ENCODE results near the gene LRP8.

The LRP8 gene

DNA sequence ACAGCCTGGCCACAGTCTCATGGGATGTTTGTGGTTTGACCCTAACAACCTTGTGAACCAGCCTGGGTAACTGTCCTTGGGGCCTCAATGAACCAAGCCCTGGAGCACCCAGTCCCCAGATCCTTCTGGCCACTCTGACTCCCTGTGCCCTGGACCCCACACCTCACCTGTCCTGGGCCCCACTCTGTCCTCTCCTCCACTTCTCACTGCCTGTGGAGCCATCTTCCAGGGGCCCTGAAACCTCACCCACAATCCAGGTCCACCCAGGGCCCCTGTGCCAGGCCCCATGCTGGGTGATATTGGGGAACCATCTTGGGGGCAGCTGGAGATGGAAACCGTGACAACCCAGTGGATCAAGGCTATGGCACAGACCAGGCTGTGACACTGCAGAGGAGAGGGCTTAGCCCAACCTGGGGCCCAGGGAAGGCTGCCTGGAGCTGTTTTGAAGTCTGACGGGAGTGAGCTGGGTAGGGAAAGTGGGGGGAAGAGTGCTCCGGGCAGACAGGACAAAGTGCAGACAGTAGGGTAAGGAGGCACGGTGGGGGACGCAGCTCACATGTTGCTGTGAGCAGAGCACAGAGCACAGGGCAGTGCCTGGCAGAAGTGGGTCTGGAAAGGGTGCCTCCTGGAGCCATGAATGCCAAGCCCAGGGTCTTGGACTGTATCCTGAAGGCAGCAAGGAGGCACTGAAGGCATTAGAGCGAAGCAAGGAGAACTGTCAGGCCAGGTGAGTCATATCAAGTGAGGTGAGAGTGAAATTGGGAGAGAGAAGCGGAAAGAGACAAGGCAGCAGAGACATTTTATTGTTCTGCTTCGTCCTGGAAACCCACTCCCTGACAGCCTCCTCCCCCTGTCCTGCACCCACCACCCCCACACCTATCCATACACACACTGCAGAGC, 12.1 kb upstream of the LRP8 start:
- DNase-seq: no peak

DNA sequence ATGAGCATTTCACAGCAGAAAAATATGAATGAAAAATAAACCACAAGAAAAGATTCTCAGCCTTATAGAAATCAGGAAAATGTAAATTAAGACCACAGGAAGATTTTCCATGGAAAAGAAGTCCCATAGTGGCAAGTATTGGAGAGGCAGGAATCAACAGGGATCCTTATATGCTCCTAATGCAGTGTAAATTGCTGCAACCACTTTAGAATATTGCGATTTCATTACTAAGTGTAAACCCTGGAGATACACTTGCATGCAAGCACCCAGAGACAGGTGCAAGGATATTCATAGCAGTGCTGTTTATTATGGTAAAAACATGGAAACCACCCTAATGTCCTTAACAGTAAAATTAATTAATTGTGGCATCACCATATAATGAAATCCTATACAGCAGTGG, 10.6 kb upstream of the LRP8 start:
- no peak for DNase-seq

DNA sequence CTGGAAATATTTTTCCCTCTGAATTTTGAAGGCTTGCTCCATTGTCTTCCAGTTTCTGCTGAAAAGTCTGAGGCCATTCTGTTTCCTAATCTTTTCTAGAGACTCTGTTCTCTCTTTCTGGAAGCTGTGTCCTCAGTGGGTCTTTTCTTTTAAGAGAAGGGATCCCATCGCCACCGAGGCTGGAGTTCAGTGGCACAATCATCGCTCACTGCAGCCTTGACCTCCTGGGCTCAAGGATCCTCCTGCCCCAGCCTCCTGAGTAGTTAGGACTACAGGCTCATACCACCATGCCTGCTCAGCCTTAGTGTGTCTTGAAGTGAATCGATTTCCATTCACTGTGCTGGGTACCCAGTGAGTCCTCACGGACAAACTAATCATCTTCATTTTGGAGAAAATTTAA, 9.6 kb upstream of the LRP8 start:
- DNase-seq: no peak

DNA sequence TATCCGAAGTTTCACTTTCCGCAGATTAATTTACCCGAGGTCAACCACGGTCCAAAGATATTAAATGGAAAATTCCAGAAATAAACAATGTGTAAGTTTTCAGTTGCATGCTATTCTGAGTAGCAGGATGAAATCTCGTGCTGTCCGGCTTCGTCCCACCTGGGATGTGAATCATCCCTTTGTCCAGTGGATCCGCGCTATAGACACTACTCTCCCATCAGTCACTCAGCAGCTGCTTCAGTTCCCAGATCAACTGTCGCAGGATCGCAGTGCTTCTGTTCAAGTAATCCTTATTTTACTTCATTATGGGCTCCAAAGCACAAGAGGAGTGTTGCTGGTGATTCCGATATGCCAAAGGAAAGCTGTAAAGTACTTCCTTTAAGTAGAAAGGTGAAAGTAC, 8.3 kb upstream of the LRP8 start:
- DNase-seq: no peak

DNA sequence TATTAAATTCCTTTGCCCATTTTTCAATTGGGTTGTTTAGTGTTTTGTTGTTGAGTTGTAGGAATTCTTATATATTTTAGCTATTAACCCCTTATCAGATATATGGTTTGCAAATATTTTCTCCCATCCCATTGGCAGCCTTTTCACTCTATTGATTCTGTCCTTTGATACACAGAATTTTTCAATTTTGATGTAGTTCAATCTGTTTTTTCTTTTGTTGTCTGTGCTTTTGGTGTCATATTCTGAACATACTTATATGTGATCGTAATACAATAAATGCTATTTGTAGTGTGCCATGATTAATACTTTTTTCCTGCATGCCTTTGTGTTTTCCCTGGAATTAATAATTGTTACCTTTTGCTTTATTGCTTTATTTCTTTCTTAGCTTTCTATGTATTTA, 7.8 kb upstream of the LRP8 start:
- DNase-seq: no peak

DNA sequence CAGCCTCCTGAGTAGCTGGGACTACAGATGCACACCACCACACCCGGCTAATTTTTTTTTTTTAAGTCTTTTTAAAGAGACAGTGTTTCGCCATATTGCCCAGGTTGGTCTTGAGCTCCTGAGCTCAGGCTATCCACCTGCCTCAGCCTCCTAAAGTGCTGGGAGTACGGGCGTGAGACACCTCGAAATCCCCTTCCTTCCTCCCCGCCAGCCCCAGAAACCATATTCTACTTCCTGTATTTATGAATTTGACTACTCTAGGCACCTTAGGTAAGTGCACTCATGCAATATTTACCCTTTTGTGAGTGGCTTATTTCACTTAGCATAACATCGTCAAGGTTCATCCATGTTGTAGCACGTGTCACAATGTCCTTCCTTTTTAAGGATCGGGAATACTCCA, 6.9 kb upstream of the LRP8 start:
- no peak for DNase-seq

DNA sequence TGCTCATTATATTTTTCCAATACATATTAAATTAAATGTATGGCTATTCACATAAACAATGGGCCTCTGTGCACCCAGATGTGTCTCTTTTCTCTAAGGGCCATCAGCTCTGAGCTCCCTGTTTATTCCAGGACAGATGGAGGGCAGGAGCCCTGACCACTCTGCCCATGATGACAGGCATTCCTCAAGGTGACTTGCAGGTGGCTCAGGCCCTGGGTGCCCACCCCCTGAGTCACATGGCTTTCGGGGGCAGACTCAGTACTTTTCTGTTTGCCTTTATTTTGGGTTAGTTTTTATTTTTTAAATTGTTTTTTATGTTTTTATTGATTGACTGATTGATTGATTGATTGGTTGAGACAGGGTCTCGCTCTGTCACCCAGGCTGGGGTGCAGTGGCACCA, 6.4 kb upstream of the LRP8 start:
- no peak for DNase-seq

DNA sequence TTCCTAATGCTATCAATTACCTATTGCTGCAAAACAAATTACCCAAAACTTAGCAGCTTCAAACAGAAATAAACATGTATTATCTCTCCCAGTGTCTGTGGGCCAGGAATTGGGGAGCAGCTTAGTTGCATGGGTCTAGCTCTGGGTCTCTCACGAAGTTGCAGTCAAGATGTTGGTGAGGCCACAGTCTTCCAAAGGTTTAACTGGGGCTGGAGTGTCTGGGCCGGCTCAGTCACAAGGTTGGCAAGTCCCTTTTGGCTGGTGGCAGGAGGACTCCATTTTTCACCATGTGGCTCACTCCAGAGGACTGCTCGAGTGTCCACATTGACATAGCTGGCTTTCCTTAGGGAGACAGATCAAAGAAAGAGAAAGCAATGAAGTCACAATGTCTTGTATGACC, 5.0 kb upstream of the LRP8 start:
- DNase-seq: no peak

DNA sequence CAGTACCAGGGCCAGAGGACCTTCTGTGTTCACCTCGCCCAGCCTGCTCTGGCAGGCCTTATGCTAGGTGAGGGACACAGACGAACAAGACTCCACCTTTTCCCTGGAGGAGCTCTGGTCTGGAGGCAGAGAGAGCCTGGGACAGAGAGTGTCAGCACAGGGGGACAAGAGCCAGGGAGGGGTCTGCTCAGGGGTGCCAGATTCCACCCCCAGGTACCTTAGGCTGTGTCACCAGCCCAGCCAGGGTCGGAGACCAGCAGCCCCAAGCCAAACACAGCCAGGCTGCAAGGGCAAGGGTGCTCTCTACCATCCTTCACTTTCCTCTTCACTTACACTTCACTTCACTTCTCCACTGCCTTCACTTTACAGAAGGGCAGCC, 4.3 kb upstream of the LRP8 start:
- DNase-seq: no peak

DNA sequence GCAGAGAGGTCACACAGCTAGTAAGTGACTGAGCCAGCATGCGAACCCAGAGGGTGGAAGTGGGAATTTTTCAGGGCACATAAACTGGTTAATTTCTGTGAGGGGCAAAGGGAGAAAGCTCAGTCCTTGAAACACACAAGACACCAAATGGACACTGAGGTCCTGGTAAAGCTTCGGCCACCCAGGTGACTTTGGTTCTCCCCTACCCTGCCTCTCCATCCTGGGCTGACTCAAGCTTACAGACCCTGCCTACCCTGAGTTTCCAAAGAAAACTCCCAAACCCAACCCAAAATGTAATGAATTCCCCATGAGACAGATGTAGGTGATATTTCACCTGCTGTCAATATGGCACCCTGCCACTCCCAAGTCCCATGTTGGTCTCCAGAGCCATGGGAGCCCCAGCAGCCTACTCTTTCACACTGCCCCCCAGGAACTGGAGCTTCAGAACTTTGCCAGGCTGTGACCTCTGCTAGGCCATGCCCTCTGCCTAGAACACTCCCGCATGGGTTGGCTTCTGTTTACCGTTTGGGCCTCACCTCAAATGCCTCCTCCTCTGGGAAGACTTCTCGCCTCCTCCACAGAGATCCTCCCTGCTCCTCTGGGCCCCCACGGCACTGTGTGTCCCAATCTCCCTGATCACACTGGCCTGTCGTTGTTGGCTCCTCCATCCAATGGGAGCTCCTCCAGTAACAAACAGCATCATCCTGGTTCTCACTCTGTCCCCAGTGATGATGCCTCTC, 3.7 kb upstream of the LRP8 start:
- DNase-seq: no peak

DNA sequence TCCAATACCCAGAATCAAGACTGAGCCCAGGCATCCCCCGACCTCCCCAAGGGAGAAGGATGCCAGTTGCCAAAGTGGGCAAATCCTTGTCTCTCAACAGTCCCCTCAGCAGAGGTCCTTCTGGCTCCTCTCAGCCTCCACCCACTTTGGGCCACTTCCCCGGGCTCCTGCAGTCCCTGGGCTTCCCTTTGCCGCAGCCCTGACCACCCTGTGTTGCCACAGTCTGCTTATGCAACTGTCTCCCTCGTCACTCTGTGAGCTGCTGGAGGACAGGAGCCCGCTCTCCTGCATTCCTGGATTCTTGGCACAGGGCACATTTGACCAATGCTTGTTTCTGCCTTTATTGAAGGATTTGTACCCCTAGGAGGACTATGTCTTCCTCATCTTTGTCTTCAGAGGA, 2.9 kb upstream of the LRP8 start:
- no peak for DNase-seq

DNA sequence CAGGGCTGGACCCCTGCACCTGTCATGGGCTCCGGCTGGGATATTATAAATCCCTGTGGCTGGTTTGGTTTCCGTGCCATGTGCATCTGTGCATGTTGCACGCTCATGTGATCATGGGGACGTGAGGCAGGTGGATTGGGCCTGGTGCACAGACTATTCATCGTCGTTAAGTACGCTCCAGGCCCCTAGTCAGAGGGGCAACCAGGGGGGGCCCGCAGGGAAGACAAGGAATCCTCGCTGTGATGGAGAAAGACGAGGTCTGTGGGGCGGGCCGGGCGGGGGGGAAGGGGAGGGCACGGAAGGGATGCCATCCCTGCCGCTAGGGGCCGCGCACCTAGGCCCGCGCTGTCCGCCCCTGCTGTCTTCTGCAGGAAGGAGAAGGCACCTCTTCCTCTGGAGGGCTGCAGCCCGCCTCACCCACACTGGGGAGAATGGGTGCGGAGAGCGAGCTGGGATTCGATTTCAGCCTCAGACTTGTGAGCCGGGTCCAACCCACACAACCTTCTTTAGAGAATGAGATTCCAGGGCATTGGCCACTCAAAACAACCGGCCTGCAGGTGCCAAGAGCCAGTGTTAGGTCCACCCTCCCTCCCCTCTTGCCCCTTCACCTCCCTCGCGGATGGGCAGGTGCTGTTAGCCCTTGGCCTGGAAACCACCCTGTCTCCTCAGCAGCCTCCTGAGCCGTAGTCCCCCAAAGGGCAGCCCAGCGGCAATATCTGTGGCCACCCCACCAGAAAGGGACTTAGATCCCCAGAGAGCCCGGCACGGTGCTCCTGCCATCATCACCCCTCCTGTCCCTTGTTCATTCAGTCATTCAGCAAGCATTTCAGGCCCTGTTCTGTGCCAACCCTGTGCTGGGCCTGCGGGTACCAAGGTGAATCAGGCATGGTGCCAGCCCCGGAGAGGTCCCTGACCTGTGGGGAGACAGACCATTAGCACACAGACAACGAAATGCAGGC, 950 bp upstream of the LRP8 start:
- peak; percentile 40 for DNase-seq

DNA sequence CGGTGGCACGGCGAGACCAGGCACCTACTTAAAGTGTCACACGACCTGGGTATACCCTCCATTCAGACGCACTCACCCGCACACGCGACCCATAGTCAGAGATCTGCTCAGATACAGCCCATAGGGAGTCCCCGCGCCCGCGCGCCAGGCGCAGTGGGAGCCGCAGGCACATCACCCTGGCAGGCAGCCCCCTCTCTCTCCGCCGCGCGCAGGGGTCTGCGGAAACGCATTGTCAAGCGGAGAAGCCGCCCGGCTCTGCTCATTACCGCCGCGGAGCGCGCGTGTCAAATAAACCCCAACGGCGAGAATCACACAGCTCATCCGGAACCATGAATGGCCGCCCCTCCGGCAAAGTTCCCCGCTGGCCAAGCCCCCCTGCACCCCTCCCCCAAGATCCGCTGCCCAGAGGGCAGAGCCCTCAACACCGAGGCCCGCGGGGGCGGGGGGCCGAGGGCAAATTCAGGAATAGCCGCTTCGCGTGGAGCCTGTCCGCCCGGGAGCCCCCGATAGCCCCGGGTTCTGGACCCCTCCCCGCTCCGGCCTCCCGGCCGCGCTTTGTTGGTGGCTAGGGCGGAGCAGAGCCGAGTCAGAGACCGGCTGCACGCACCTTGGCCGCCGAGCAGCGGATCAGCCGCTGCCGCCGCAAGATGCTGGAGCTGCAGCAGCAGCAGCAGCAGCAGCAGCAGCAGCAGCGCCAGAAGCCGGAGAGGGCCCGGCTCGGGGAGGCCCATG, 522 bp downstream of the LRP8 start:
- DNase-seq: peak; percentile 56

DNA sequence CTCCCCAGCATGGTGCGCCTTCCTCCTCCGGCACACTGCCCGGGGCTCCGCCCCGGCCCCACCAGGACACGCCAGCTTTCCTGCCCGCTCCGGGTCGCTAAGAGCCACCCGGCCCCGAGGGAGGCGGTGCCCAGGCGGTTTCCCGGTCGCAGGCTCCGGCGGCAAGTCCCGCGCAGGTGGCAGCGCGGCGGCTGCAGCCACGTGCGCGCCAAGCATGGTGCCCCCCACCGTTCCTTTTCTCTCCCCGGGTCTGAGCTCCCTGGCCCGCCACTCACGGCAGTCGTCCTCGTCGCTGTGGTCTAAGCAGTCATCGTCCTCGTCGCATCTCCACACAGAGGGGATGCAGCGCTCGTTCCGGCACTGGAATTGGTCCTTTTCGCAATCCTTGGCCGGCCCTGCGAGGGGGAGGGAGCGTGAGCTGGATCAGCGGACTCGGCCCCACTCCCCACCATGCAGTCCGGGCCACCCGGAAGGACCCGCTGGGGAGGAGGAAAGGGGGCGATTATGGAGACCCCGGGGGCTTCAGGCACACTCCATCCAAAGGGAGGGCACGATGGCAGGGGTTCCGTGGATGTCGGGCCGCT, 1.2 kb downstream of the LRP8 start:
- DNase-seq: no peak

DNA sequence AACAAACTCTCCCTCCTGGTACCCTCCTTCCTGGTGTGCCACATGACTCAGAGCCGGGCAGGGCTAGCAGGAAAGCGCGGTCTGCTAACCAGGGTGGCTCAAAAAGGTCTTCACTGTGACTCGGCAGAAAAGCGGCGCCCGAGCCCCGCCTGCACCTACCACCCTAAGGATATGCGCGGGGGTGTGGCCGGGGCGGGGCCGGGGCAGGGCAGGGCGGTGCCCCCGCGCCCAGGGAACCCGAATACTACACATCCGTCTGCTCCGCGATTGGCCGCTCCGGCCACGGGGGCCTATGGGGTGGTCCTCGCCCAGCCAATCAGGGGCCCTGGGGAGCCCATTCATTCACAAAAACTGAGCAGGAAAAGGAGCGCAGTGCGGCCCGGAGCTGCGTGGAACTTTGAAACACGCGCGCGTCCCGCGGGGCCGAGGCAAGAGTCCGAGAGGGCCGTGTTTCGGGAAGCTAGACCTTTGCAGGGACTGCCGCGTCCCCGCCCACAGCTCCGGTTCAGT, 1.7 kb downstream of the LRP8 start:
- peak; percentile 99 for DNase-seq

DNA sequence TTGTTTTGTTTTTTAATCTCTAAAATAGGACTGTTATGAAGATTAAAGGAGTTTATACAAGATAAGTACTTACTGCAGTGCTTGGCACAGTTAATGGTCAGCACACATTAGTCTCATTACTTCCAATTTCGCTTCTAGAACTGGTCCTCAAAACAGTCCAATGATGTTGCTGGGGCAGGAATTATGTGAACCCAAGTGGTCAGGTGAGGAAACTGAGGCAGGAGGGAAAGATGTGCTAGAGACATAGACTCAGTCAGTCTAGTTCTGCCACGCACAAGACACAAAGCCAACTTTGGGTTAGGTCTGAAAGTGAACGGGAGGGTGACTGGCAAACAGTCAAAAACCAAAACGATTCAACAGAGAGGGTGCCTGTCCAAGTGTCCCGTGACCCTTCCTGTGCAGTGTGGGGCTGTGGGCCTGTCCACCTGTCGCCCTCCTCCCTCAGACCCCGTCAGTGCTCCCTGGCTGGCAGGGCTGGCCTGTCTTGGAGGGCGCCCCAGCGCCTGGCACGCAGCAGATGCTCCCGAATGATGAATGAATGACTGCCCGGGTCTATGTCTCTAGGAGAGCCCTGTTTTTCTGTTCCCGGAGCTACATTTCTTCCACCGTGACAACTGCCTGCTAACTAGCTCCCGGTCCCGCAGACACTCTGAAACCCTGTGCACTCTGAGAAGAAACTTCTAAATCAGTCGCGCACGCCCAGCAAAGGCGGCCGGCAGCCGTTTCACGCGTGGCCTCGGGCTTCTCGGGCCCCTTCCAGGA, 2.4 kb downstream of the LRP8 start:
- no peak for DNase-seq

DNA sequence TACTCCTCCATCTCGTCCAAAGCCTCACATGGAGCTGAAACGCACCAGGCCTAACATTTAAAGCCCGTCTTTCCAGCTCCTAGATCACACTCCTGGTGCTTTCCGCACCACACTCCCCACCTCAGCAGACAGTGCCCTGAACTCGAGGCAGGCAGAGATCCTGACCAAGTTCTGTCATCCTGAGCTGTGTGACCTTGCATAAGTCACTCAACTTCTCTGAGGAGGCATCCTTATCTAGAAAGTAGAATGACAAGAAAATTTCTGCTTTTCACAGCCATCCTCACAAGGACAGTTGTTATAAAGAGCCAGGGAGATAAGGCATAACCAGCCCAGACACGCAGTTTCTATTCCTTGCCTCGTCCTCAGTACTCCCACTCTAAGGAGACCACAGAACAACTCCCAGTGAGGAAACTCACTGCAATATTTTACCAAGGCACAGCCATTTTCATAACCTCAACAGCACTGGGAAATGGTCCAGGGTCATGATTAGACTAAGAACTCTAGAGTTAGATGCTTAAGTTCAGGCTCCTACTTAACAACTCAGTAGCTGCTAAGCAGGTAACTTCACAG, 3.1 kb downstream of the LRP8 start:
- DNase-seq: no peak

DNA sequence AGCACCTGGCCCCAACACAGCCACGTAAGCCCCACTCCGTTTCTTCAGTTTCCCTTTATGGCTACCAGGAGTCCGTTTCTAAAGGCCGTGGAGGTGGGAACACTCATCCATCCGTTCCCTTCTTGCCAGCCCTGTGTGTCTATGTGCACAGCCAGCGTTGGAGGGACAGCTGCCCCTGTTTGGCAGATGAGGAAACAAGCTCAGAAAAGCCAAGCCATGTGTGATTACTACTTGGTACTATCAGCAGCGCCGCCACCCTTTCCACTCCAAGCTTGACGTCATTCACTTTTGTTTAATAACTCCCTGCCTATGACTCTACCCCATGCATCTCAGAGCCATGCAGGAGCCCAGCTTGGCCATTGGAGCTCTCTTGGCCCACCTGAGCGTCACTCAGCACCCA, 3.5 kb downstream of the LRP8 start:
- DNase-seq: no peak

DNA sequence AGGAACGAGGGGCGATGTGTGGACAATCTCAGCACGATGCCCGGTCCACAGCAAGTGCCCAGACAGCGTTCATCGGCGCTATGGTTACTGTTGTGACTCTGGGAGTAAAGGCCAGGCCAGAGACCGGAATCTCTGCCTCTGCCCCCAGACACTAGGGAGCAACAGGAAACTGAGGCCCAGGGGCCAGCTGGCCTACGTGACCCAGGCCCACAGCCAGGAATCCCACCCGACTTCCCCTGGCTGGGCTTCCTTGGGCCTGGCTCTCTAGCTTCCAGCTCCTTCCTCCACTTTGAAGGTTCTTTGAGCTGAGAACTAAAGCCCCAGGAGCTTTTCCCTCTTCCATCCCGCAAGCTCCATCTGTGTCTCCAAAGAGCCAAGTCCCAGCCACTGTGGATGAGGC, 4.6 kb downstream of the LRP8 start:
- DNase-seq: no peak

DNA sequence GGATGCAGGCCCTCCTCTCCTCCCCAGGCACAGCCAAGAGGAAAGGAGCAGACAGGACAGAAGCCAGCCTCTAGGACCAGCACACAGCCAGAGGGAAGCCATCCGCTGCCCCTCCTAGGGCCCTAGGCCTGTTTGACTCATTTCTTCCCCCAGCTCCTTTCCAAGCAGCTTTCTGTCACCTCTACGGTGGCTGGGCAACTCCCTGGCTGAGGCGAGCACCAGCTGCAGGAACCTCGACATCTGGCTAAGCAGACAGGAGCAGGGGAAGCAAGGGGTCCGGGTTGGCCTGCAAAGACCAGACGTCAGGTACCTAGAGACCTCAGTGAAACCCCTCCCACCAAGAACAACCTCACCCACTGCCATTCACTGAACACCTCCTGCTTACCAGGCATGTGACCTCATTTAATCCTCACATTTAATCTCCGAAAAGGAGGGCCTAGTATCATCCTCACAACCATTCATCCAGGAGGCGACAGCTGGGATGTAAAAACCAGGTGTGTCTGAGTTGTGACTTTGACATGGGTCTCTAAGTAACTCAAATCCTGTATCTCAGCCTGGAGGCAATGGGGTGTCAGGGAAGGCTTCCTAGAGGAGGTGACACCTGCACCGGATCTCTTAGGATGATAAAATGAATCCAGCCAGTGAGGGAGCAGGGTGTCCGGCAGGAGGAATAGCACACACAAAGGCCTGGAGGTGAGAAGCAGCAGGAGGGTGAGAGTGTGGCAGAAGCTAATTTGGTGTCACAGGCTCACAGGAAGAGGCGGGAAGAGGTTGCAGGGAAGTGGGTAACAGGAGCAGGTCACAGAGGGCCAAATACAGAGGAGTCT, 5.9 kb downstream of the LRP8 start:
- no peak for DNase-seq

All from activated CD4-positive, alpha-beta T cell treated with anti-CD3 and anti-CD28 coated beads, Interleukin-10, Interleukin-2, amounts not matched to agents 100 ng/mL and 50 ng/mL, durations not matched to agents 16 hours and 8 hours (primary cell).